ENCODE data around the gene LTO1.
"Not testable (repeated sequence)": the region's sequence is repeated elsewhere in the genome, so short reads cannot be mapped to it uniquely, and the experiment has no call there.

The LTO1 gene

DNA sequence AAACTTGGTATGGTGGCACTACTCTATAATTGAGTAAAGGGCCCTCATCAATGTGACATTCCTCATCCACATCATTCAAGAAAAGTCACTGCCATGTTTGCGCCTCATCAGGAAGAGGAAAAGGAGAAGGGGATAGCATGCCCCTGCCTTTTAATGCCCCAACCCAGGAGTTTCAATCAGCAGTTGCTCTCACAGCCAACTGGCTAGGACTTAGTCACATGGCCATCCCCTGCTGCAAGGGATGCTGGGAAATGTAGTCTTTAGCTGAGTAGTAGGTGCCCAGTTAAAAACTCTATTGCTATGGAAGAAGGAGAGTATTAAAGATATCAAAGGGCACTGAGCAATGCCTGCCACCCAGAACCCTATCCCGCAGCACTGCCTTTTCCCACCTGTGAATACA lies 45.1 kb downstream of the LTO1 start:
- DNase-seq: no peak

DNA sequence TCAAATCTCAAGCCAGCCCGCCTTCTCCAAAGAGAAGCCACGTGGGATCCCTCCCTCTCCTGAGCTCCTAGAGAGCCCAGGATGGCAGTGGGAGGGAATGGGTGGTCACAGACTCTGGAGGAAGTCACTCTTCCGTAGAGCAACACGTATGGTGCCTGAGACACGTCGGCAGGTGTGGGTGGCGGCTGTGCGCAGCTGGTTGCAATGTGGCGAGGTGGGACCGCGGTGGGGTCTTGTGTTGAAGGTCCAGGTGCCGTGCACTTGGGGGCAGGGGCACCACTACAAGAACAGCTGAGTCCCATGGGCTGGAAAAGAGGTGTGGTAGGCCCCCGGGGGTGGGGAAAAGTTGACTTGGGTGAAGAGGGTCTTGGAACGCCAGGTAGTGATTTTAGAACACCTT lies 47.6 kb downstream of the LTO1 start:
- DNase-seq: no peak

DNA sequence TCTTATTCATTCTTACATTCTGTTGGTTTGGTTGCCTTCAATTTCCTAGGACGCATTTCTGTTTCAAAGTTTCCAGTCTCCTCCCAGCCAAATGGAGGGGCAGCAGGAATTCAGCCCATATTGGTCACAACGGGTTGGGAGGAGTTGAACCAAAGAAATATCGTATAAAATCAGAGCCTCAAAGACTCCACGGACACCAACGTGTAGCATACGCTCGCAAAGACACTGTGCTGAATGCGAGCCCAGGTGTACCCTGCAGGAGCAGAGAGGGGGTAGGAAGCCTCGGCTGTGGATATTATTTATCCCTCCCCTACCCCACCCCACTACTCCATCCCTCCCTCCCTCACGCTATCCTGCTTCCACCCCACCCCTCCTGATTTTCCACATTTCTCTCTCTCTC lies 49.7 kb downstream of the LTO1 start:
- no peak for DNase-seq

DNA sequence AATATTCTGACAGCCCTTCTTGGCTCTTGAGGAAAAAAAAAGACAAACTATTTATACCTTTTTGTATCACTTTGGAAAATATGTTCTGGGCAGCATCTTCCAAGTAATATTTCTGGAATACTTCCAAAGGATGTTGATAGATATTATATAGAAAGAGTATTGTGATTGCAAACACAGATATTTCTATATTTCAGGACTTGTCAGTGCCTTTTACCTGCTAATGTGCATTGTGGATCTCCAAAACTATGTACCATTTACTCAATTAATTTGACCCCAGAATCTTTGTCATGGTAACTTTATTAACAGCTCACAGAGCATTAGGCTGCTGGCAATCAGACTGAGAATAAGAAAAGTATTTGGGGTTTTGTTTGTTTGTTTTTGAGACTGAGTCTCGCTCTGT lies 50.9 kb downstream of the LTO1 start:
- no peak for DNase-seq

DNA sequence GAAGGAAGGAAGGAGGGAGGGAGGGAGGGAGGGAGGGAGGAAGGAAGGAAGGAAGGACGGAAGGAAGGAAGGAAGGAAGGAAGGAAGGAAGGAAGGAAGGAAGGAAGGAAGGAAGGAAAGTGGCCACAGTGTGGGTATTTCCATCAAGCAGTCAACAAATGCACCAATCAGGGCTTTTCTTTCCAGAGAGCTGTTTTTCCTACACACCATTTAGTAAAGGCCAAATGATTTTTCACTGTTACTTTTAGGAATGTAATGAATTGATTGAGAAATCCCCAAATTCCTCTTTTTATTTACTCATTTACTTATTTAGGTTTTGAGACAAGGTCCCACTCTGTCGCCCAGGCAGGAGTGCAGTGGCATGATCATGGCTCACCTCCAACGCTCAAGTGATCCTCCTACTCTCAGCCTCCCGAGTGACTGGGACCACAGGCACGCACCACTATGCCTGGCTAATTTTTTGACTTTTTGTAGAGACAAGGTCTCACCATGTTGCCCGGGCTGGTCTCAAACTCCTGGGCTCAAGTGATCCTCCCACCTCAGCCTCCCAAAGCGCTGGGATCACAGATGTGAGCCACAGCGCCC lies 53.0 kb downstream of the LTO1 start:
- not testable (repeated sequence) for DNase-seq

DNA sequence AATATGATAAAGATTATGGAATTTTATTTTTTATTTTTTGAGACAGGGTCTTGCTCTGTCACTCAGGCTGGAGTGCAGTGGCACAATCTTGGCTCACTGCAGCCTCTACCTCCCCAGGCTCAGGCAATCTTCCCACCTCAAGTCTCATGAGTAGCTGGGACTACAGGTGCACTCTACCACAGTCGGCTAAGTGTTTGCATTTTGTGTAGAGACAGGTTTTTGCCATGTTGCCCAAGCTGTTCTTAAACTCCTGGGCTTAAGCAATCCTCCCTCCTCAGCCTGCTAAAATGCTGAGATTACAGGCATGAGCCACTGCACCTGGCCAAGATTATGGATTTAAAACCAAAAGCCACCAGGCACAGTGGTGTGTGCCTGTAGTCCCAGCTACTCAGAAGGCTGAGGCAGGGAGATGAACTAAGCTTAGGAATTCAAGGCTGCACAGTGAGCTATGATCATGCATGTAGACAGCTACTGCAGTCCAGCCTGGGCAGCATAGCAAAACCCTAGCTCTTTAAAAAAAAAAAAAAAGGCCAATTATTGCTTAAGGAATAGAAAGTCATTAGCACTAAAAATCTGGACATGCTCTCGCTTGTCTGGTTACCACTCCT lies 54.4 kb downstream of the LTO1 start:
- DNase-seq: no peak

DNA sequence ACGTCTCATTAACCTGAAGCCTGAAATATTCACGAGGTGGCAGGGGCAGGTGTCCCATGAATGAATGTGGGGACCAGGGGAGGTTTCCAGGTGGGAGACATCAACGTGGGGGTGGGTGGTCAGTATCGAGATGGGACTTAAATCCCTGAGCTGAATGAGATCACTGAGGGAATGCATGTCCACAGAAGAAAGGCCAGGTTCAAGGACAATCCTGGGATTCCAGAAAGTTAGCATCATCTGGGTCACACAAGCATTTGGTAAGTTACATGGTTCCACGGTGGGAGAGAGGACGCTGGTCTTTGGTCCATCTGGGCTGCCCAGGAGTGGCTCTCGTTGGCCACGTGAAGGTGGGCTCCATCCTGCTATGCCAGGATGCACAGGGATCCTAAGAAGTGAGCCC lies 56.9 kb downstream of the LTO1 start:
- DNase-seq: no peak

DNA sequence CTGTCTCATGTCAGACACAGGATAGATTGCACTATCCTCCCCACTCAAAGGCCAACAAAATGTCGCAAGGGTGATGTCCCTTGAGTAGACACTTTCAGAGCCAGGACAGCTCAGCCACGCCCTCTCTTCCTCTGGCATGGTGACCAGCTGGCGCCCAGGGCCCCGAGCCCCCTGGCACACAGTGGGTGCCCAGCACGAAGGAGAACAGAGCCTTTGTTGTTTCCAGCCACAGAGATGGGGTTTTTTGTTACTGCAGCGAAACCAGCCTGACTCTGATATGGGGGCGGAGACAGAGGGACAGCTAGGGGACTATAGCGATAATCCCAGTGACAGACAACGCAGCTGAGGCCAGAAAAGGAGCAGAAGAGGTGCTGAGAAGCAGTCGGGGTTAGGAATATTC lies 57.5 kb downstream of the LTO1 start:
- no peak for DNase-seq

DNA sequence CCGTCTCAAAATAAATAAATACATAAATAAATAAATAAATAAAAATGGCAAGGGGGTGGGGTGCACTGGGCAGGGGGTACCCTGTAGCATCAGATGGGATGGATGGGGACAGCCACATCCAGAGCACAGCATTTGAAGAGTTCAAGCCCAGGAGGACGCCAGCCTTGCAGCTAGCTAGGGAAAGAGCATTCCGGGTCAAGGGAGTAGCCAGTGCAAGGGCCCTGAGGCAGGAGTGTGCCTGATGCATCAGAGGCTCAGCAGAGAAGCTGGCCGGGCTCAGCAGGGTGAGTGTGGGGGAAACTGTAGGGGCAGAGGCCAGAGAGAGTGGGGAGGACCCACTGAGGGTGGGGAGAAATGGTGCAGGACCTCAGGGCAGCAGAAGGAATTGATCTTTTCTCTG lies 57.9 kb downstream of the LTO1 start:
- DNase-seq: no peak
